Astrocyte (in vitro differentiated cells and primary cell): ENCODE measurements around the gene INSIG2. TPM values are rescaled to one million over a fixed set of nuclear protein-coding genes. Genes with fewer than 3 reads are reported as not detected.

ENCODE experiments used
- DNase-seq: peaks from one replicate; pipeline ENCODE4 v3.0.0-alpha.2; 2010; ENCODE audit warnings: low read depth
- FAIRE-seq: peaks from 2 replicates; lab custom pipeline; 2011; peaks lifted over from hg19 to GRCh38; lab: Jason Lieb, UNC
- H2AFZ ChIP-seq: 2 replicates; pipeline ENCODE4 v1.6.0; 2012; ENCODE audit warnings: low read depth, low read length, inconsistent platforms
- H3K27ac ChIP-seq: 2 replicates; pipeline ENCODE4 v1.5.1; 2011; ENCODE audit warnings: low read depth, low read length, inconsistent platforms
- H3K27me3 ChIP-seq: 2 replicates; pipeline ENCODE4 v1.6.0; 2011; ENCODE audit warnings: low read length, inconsistent platforms; ENCODE audit not compliant: insufficient read depth
- H3K36me3 ChIP-seq: 2 replicates; pipeline ENCODE4 v1.5.1; 2011; ENCODE audit warnings: low read length, inconsistent platforms; ENCODE audit not compliant: insufficient read depth
- H3K4me1 ChIP-seq: 2 replicates; pipeline ENCODE4 v1.5.1; 2011; ENCODE audit warnings: low read length, inconsistent platforms; ENCODE audit not compliant: insufficient read depth
- H3K4me2 ChIP-seq: 2 replicates; pipeline ENCODE4 v1.6.0; 2012; ENCODE audit warnings: low read length, inconsistent platforms
- H3K4me3 ChIP-seq: 2 replicates; pipeline ENCODE4 v1.5.1; 2011; ENCODE audit warnings: low read depth, mild to moderate bottlenecking, low read length, inconsistent platforms; ENCODE audit not compliant: insufficient read depth
- H3K79me2 ChIP-seq: 2 replicates; pipeline ENCODE4 v1.6.0; 2012; ENCODE audit warnings: mild to moderate bottlenecking, low read length, inconsistent platforms; ENCODE audit not compliant: insufficient read depth
- H3K9ac ChIP-seq: 2 replicates; pipeline ENCODE4 v1.6.0; 2012; ENCODE audit warnings: mild to moderate bottlenecking, low read length, inconsistent platforms
- H3K9me3 ChIP-seq: 2 replicates; pipeline ENCODE4 v1.5.1; 2012; ENCODE audit warnings: low read depth, mild to moderate bottlenecking, low read length, inconsistent platforms; ENCODE audit not compliant: insufficient read depth
- H4K20me1 ChIP-seq: 2 replicates; pipeline ENCODE4 v1.6.0; 2012; ENCODE audit warnings: low read length, inconsistent platforms; ENCODE audit not compliant: insufficient read depth
- H3K27ac Mint-ChIP-seq: one replicate; pipeline ENCODE4 v1.8.0; 2021; ENCODE audit warnings: mild to moderate bottlenecking, mixed read lengths; ENCODE audit not compliant: unreplicated experiment
- H3K27me3 Mint-ChIP-seq: one replicate; pipeline ENCODE4 v1.8.0; 2021; ENCODE audit warnings: low read depth, mixed read lengths; ENCODE audit not compliant: unreplicated experiment
- H3K36me3 Mint-ChIP-seq: one replicate; pipeline ENCODE4 v1.8.0; 2021; ENCODE audit warnings: low read depth, mixed read lengths; ENCODE audit not compliant: unreplicated experiment
- H3K4me1 Mint-ChIP-seq: one replicate; pipeline ENCODE4 v1.8.0; 2021; ENCODE audit warnings: low read depth, mixed read lengths; ENCODE audit not compliant: unreplicated experiment
- H3K4me3 Mint-ChIP-seq: one replicate; pipeline ENCODE4 v1.8.0; 2021; ENCODE audit warnings: mild to moderate bottlenecking, moderate library complexity, mixed read lengths; ENCODE audit not compliant: unreplicated experiment
- H3K9me3 Mint-ChIP-seq: one replicate; pipeline ENCODE4 v1.8.0; 2021; ENCODE audit warnings: mild to moderate bottlenecking, mixed read lengths; ENCODE audit not compliant: unreplicated experiment
- EZH2 ChIP-seq: IDR thresholded peaks from 2 replicates; pipeline ENCODE4 v1.6.1; 2012; ENCODE audit warnings: mild to moderate bottlenecking, low read length, inconsistent platforms; ENCODE audit not compliant: insufficient read depth
- total RNA-seq: library from RNA; stranded (reverse); gene quantifications from 2 replicates; pipeline ENCODE4 v1.2.1, GENCODE V29; 2021
- TF ChIP-seq, protein P1 (sequence below): IDR thresholded peaks from 2 replicates; pipeline ENCODE4 v1.5.1; 2011; ENCODE audit warnings: low read depth, mild to moderate bottlenecking, inconsistent platforms, low read length, moderate library complexity; ENCODE audit not compliant: insufficient read depth

INSIG2 gene
- total RNA-seq, 1 donor from 2014 or later = 32.2 TPM

DNA sequence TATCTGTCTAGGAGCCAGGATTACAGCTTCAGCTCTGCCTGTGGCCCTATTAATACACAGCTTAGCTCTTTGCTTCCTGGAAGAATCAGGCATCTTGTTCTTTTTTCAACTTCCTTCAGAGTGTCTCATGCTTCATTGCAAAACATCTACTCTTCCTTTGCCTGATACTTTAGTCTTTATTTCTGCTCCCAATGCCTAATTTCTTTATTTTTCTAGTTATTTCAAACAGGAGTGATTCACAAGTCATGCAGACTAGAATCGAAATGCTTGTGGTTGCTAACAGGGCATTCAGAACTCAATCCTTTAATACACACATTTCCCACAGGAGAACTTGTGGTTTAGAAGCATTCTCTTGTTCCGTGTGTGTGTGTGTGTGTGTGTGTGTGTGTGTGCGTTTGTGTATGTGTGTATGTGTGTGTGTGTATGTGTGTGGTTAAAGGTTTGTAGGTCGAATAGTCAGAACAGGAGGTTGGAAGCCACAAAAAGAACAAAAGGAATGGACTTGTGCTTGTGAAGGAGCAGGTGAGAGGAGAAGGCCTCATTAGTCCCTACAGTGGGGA lies 28.3 kb upstream of the INSIG2 start:
- Histone ChIP-seq H3K9ac (no peak overlapping the region), H3K9me3 (no peaks in the 10 kb centered on the region), H3K4me1 (peaks cover 11% of the 10 kb centered on the region), H3K79me2 (no peaks in the 10 kb centered on the region), H3K27me3 (peaks cover 14% of the 10 kb centered on the region), H3K36me3 (no peaks in the 10 kb centered on the region), H4K20me1 (no peaks in the 10 kb centered on the region), H2AFZ (no peak overlapping the region), H3K27ac (peak overlapping the region; percentile 32), H3K4me3 (no peak overlapping the region), H3K4me2 (peak overlapping the region; percentile 6)
- H3K36me3 Mint-ChIP-seq = no peaks in the 10 kb centered on the region
- H3K4me3 Mint-ChIP-seq = no peak overlapping the region
- peak; percentile 100 for DNase-seq
- H3K9me3 Mint-ChIP-seq = no peaks in the 10 kb centered on the region
- H3K4me1 Mint-ChIP-seq = peaks cover 34% of the 10 kb centered on the region
- peak; percentile 45 for FAIRE-seq
- H3K27ac Mint-ChIP-seq = peak overlapping the region; percentile 54
- no peak for TF ChIP-seq EZH2
- TF ChIP-seq, protein P1, sequence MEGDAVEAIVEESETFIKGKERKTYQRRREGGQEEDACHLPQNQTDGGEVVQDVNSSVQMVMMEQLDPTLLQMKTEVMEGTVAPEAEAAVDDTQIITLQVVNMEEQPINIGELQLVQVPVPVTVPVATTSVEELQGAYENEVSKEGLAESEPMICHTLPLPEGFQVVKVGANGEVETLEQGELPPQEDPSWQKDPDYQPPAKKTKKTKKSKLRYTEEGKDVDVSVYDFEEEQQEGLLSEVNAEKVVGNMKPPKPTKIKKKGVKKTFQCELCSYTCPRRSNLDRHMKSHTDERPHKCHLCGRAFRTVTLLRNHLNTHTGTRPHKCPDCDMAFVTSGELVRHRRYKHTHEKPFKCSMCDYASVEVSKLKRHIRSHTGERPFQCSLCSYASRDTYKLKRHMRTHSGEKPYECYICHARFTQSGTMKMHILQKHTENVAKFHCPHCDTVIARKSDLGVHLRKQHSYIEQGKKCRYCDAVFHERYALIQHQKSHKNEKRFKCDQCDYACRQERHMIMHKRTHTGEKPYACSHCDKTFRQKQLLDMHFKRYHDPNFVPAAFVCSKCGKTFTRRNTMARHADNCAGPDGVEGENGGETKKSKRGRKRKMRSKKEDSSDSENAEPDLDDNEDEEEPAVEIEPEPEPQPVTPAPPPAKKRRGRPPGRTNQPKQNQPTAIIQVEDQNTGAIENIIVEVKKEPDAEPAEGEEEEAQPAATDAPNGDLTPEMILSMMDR = no peak
- peaks cover 10% of the 10 kb centered on the region for H3K27me3 Mint-ChIP-seq

DNA sequence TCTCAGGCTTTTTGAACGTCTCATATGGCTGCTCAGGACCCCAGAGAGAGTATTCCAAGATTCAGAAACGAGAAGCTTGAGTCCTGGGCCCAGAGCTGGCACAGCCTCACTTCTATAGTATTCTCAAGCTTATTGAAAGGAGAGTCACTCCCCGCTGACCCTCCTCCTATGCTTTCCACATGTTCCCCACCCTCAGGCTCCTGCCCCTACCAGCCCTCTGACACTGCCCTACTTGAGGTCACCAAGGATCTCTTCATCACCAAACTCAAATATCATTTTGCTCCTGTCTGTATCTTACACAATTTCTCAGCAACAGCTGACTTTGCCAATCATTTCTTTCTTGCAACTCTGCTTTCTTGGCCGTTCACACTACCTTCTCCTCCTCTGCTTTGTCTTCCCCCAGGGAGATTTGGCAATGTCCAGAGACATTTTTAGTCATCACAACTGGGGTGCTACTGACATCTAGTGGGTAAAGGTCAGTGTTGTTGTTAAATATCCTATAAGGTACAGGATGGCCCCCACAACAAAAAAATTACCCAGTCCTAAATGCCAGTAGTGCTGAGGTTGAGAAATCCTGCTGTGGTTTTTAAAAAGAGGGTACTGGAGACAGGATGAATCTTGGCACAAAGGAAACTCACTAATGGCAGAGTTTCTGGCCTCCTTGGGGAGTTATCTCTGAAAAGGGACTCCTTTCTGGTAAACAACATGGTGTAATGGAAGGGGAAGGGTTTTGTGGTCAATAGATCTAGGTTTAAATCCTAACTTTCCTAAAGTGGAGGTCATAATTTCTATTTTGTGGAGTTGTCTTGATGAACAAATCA lies 26.9 kb upstream of the INSIG2 start:
- DNase-seq = peak; percentile 50
- H3K4me1 ChIP-seq = peaks cover 11% of the 10 kb centered on the region
- H3K36me3 ChIP-seq = no peaks in the 10 kb centered on the region
- Mint-ChIP-seq H3K27ac (no peak overlapping the region), H3K4me3 (no peak overlapping the region), H3K36me3 (no peaks in the 10 kb centered on the region), H3K4me1 (peaks cover 31% of the 10 kb centered on the region), H3K9me3 (no peaks in the 10 kb centered on the region), H3K27me3 (peaks cover 10% of the 10 kb centered on the region)
- no peaks in the 10 kb centered on the region for H4K20me1 ChIP-seq
- H3K27ac ChIP-seq = no peak overlapping the region
- no peak overlapping the region for H2AFZ ChIP-seq
- FAIRE-seq = peak; percentile 37
- no peak overlapping the region for H3K4me2 ChIP-seq
- H3K27me3 ChIP-seq = peaks cover 11% of the 10 kb centered on the region
- H3K79me2 ChIP-seq = no peaks in the 10 kb centered on the region
- no peak overlapping the region for H3K9ac ChIP-seq
- no peaks in the 10 kb centered on the region for H3K9me3 ChIP-seq
- TF ChIP-seq, protein P1 = peak; percentile 40
- TF ChIP-seq EZH2 = no peak
- H3K4me3 ChIP-seq = no peak overlapping the region
